Ecto neural progenitor cell (in vitro differentiated cells): Measurements from ENCODE around the gene TLR6.
"Not testable (repeated sequence)": the region's sequence is repeated elsewhere in the genome, so short reads cannot be mapped to it uniquely, and the experiment has no call there.

ENCODE experiments used
- DNase-seq: peaks from one replicate; pipeline ENCODE4 v3.0.0-alpha.2; 2018; ENCODE audit warnings: low spot score

The TLR6 gene

GRCh38 chr4:38822748-38823303 lies 33.8 kb downstream of the TLR6 start:
- DNase-seq = no peak

- no peak for DNase-seq
Measured at GRCh38 chr4:38821739-38822138, 34.9 kb downstream of the TLR6 start.

- DNase-seq = no peak
Measured at GRCh38 chr4:38820329-38821061, 36.1 kb downstream of the TLR6 start.

DNA sequence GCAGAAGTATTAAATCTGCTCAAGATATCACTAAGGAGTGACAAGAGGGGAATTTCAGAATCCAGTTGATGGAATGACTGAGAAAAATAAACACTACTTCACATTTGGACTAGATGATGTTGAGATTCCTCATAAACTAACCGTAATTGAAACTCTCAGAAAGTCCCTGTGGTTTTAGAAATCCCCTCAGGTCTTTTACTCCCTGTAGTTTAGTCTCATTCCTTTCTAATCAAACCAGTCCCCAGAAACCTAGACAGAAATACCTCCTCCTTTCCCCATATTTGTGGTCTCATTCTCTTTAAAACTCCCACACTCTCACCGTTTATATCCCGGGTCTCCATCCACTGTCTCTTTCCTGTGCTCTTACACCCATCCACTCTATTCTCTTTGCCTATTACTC lies 37.0 kb downstream of the TLR6 start:
- DNase-seq = no peak

GRCh38 chr4:38818441-38818976 lies 38.1 kb downstream of the TLR6 start:
- DNase-seq = no peak

GRCh38 chr4:38815885-38816782 lies 40.5 kb downstream of the TLR6 start:
- DNase-seq = no peak

GRCh38 chr4:38814386-38814785 lies 42.2 kb downstream of the TLR6 start:
- no peak for DNase-seq

DNA sequence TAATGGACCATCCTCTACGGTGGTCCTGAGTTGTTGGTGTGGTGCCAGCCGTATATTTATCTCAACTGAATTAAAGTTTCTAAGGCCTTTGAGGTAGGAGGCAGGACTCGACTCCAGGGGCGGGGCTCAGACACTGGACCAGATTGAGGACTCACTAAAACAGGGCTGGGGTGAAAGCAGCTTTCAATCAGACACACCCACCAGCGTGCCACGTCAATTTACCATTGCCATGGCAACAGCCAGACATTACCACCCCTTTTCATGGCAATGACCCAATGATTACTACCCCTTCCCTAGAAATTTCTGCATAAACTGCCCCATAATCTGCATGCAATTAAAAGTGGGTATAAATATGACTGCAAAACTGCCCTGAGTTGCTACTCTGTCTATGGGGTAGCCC lies 45.3 kb downstream of the TLR6 start:
- DNase-seq = no peak

- DNase-seq = not testable (repeated sequence)
Measured at GRCh38 chr4:38807462-38807861, 49.2 kb downstream of the TLR6 start.

GRCh38 chr4:38806251-38806650 lies 50.4 kb downstream of the TLR6 start:
- DNase-seq = not testable (repeated sequence)

- no peak for DNase-seq
Measured at GRCh38 chr4:38805530-38806145, 51.0 kb downstream of the TLR6 start.

GRCh38 chr4:38804654-38805295 lies 51.8 kb downstream of the TLR6 start, which contains the start of gene TLR1:
TLR1 (minus strand) TSS chr4:38804791; CDS start chr4:38798831, 5,960 bp downstream.
- no peak for DNase-seq

DNA sequence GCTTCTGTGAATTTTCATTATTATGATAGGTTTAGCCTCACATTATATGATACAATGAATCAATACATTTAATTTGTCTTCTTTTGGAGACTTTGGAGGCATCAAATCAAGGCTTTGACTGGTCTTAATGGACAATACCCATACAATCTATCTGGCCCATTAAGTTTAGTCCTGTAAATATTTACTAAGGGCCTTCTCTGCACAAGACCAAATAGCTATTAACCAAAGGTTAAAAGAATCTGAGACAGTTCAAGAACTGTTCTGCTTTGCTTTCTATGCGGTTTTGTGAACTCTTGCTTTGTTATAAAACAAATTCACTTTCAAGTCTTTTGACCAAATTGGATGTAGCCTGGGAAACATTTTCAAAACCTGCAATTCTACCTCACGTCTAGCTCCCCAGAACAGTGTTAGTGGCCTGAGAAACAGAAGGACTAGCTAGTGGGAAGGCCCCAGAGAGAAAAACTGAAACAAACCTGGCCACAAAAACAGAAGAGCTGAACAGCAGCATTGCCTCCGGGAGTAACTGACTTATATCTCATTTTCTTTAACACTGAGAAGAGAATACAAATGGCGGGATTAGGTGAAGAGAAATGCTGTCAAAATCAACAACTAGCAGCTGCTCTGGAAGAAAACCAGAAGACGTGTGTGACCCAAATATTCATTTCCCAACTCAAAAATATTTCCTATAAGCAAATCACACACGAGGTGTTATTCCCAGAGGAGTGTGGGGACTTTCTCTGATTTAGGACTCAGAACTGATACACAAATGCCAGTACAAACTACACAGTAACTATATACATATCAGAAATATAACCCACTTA lies 52.6 kb downstream of the TLR6 start:
- no peak for DNase-seq

DNA sequence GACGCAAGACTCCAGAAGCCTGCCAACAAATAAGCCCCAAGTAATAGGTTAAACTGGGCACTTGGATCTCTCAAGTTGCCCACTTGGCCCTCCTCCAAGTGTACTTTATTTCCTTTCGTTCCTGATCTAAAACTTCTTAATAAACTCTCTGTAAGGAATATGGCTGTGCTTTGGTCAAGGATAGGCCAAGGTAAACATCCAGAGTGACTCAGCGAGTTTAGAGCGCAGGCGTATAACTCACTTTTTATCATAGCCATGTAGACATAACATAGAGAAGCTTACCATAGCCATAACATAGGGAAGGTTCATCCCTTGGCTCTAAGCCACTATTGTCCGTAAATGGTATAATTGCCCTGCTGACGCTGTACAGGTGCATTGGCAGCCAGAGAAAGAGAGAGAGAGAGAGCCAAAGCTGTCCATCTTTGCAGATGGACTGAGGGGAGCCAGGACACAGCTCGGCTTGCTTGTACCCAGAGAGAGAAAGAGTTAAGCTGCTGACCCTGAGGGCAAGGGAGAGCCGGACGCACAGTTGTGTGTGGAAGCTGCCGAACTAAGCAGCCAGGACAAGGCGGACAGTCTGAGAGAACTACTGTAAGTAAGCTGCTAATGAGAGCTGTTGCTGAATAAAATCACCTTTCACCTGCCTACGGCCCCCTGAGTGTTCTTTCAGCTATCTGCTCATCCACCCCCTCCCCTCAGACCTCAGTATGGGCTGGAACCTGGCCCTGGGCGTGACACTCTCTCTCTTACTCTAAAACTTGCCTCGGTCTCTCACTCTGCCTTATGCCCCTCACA lies 53.9 kb downstream of the TLR6 start:
- DNase-seq = no peak

GRCh38 chr4:38800961-38801450 lies 55.6 kb downstream of the TLR6 start:
- DNase-seq = no peak

DNA sequence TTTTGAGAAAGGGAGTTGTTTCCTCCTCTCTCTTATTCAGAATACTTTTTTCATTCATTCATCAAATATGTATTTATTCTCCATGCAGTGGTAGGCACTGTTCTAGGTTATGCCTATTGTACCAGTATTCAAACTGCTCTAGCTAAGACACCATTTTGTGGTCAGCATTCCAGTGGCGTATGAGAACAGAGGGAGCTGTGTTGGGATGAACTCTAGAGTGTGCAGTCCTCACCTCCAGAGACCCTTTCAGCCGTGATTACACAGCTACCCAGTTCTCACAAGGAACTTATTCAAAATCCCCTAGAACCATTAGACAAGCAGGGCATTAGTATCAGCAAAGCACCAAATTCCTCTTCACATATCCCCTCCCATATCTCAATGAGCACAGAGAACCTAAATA lies 56.3 kb downstream of the TLR6 start:
- DNase-seq = no peak

DNA sequence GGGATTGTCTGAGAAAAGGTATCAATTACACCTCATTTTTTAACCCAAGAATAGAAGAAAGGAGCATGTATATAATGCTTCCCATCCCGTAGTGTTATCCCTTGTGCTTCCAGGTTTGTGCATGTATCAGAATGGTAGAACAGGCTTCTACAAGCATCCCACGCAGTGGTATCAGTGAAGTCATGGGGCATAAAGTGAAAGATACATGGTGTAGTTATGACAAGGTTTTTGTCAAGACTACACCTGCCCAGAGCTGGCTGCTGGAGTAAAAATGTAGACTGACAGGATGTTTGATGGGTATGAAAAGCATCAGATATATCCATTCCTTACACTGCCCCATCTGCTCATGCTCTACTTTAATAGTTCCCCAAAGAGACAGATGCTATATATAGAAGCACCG lies 61.5 kb downstream of the TLR6 start:
- DNase-seq = no peak

DNA sequence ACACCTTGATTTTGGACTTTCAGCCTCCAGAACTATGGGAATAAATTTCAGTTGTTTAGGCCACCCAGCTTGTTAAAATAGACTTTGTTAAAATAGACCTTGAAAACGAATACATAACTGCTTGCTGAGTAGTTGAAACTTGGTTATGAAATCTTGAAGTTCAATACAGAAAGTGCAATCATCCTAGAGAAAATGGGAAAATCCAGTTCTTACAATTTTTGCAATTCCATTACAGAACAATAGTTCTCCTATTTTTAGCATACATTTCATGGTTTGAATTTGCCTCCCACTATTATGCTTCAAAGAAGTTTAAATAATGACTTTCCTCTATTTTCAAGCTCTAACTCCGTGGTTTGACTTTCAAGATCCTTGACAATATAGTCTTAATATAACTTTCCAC lies 62.6 kb downstream of the TLR6 start:
- no peak for DNase-seq

GRCh38 chr4:38791010-38791409 lies 65.6 kb downstream of the TLR6 start:
- DNase-seq = no peak

DNA sequence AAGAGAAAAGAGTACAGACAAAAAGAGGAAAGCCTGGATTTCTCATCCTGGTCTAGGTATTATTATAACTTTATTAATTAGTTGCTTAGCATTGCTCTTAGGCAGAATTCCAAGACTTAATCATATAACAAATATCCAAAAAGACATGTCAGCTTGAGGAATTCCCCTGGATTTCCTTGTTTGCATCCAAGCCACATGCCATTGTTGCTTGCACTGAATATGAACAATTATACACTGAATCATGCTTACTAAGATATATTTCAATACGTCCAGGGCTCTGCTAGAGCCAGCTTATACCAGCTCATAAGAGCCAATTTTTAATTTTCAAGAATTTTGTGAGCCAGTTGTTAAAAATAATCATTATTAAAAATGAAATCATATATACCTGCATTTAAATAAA lies 68.3 kb downstream of the TLR6 start:
- DNase-seq = no peak
